Activated T-cell treated with anti-CD3 and anti-CD28 coated beads, Interleukin-2, amount 50 U/mL, for 1 hour (primary cell): ENCODE data around the gene ZNF892.

Experiments
- DNase-seq: peaks from one replicate; pipeline ENCODE4 v3.0.0-alpha.2; 2020

Gene ZNF892

GRCh38 chr2:95207111-95207961, at the start of gene ZNF892:
Gene ZNF892, plus strand, starts transcription at chr2:95207521. Its CDS starts 295 bp downstream, at chr2:95207816.
- DNase-seq = peak; percentile 82

DNA sequence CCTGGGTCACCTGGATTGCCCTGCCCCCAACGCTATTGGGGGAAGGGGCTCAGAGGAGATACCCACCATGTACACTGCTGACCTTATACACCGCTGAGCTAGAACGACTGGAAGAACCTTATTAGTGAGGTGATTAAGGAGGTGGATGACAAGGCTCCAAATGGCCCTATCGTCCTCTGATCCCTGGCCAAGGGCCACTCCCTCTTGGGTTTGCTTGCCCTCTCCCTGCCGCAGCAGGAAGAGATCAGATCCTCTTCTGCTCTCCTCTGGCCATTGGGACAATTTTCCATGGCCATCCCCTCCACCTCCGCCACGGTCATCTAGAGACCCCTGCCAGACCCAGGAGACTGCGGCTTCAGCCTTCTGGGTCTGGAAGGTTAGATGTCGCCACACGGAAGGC, 48.9 kb upstream of the ZNF892 start:
- DNase-seq = no peak

DNA sequence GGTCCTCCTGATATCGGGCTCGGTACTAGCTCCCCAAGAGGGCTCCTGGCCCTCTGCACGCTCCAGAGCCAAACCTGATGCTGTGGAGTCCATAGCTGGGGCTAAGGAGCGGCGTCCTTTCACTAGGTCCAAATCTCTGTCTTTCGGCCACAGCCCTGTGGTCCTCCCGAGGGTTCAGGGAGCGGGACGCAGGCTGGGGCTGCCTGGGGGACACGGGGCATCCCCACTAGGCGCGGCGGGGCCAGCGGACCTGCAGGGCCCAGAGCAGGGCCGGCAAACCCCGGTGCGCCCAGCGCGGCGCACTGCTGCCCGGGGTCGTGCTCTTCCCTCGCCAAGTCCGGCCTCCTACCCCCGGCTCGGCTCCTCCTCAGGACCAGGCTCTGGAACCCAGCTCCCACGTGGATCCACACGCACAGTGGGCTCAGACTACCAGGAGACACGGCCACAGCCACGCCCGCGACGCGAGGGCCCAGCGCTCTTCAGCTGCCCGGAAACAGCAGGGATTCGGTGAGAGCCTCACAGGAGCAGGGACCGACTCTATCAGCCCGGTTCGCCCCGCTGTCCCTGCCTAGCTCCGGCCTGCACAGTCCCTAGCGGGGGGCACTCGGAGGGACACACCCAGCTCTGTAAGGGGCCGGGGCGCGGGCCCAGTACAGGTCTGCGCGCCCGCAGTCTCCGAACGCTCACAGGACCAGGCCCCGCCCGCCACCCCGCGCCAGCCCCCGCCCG, 48.3 kb upstream of the ZNF892 start:
- peak; percentile 58 for DNase-seq

- peak; percentile 79 for DNase-seq
Measured at GRCh38 chr2:95159690-95160449, 47.5 kb upstream of the ZNF892 start, which contains the start of gene ZNF514. Gene ZNF514, minus strand, starts transcription at chr2:95159848. Its CDS starts 6,595 bp downstream, at chr2:95153253.

GRCh38 chr2:95165030-95165370, 42.3 kb upstream of the ZNF892 start:
- no peak for DNase-seq

- peak; percentile 97 for DNase-seq
Measured at GRCh38 chr2:95165371-95166064, 41.8 kb upstream of the ZNF892 start, which contains the start of gene ZNF2. Gene ZNF2, plus strand, starts transcription at chr2:95165809. Its CDS starts 10,418 bp downstream, at chr2:95176227.

GRCh38 chr2:95166065-95166763, 41.1 kb upstream of the ZNF892 start:
- no peak for DNase-seq

GRCh38 chr2:95171902-95172301, 35.4 kb upstream of the ZNF892 start:
- DNase-seq = no peak

GRCh38 chr2:95174031-95174542, 33.2 kb upstream of the ZNF892 start:
- DNase-seq = no peak

DNA sequence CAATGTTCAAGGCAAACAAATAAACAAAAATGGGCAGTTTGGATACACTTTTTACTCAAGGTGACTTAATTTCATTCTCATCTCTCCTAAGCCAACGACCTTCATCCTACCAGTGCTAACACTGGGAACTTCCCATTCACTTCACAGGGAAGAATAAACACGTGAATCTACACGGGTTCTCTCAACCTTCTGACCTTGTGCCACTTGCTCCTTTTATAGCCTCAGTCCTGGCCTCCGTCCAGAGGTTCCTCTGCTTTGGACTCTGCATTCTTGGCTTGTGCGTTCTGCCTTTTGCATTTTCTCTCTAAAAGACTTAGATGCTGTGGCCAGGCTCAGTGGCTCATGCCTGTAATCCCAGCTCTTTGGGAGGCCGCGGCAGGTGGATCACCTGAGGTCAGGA, 27.9 kb upstream of the ZNF892 start:
- no peak for DNase-seq

GRCh38 chr2:95181774-95182173, 25.5 kb upstream of the ZNF892 start:
- no peak for DNase-seq

DNA sequence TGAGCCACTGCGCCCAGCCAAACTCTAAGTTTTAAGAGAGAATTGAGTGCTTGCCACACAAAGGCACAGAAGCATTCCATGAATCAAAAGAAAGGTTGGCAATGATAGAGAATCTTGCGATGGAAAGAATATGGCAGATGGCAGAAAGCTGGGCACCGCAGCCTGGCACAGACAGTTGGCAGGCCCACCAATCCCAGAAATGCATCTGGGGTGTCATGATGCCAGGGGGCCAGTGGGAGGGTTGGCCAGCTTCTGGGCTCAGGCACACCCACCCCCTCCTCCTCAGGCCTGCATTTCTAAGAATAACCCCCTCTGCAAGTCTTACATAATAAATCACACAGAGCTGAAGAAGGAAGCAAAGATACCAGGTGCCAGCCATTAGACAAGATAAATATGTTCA, 22.1 kb upstream of the ZNF892 start:
- no peak for DNase-seq

GRCh38 chr2:95185973-95186372, 21.3 kb upstream of the ZNF892 start:
- DNase-seq = no peak

DNA sequence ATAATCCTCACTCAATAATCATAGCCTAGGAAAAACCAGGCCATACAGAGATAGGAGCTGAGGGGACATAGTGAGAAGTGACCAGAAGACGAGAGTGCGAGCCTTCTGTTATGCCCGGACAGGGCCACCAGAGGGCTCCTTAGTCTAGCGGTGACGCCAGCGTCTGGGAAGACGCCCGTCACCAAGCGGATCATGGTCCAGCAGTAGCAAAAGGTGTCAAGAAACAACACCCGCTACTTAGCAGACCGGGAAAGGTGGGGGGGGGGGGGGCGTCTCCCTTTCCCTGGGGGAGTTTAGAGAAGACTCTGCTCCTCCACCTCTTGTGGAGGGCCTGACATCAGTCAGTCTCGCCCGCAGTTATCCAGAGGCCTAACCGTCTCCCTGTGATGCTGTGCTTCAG, 14.4 kb upstream of the ZNF892 start:
- peak; percentile 55 for DNase-seq

GRCh38 chr2:95203911-95204310, 3.4 kb upstream of the ZNF892 start:
- DNase-seq = no peak

DNA sequence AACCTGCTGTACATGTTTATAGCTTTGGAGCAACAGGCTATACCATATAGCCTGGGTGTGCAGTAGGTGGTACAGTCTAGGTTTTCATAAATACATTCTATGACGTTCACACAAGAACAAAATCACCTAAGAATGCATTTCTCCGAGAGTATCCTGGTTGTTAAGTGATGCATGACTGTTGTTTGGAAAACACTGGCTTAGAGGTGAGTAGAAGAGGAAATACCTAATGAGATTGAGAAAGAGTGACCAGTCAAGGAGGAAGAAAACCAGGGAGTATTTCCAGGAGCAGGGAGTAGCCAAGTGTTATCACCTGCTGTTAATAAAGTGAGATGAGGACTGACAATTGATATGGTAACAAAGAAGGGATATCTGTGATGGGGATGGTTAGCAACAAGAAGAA, 2.9 kb upstream of the ZNF892 start:
- DNase-seq = no peak

- no peak for DNase-seq
Measured at GRCh38 chr2:95206096-95206495, 1.2 kb upstream of the ZNF892 start.

GRCh38 chr2:95208106-95208505, 785 bp downstream of the ZNF892 start:
- no peak for DNase-seq

DNA sequence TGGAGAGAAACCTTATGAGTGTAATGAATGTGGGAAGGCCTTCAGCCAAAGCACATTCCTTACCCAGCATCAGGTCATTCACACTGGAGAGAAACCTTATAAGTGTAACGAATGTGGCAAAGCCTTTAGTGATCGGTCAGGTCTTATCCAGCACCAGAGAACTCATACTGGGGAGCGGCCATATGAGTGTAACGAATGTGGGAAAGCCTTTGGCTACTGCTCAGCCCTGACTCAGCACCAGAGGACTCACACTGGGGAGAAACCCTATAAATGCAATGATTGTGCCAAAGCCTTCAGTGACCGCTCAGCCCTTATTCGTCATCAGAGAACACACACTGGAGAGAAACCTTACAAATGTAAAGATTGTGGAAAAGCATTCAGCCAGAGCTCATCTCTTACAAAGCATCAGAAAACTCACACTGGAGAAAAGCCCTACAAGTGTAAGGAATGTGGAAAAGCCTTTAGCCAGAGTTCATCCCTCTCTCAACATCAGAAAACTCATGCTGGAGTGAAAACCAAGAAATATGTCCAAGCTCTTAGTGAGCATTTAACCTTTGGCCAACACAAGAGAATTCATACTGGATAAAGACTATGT, 7.8 kb downstream of the ZNF892 start:
- no peak for DNase-seq

DNA sequence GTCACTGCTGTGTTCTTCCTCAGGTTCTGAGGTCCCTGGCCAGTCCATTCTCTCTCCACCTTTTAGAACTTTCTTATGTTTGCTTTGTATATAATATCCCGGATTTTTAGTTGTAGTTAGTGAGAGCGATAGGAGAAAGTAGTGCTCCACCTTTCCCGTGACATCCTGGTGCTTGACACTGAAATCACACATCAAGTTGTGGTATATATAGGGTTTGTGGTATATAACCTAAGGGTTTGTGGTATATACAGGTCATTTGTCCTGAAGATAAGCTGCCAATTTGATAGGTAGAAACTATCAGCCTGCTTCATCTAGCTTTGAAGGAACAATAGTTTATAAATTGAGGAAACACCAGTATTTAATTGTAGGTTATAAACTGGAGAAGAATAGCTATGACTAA, 13.1 kb downstream of the ZNF892 start:
- no peak for DNase-seq

DNA sequence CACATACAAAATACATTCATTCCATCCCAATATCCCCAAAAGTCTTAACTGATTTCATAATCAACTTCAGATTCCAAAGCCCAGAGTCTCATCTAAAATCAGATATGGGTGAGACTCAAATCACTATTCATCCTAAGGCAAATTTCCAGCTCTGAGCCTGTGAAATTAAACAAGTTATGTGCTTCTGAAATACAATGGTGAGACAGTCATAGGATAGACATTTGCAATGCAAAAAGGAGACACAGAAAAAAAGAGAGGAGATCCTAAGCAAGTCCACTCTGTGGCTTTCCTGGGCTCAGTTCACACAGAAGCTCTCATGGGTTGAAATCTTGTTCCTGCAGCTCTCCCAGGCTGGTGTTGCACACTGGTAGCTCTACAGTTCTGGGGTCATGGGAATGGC, 18.3 kb downstream of the ZNF892 start:
- DNase-seq = no peak
